Measurements from ENCODE around the gene CSAD. TPM values are rescaled to one million over a fixed set of nuclear protein-coding genes. Genes with fewer than 3 reads are reported as not detected.
A peak's percentile ranks its signal among the peaks of the same experiment; 100 is the strongest.

Gene CSAD
- total and polyA plus RNA-seq, 2 of the 13 experiments (the other 11 are each of a cell fraction or from before 2014, with no cell fraction given): 7.2 to 23.5 TPM

- H3K4me3 ChIP-seq (replicated peaks in 1 of 3; ENCODE audit: insufficient read depth in 1 of 3, low read depth in 2 of 3, low read length in 3 of 3): peak overlapping the region in 2 of 3 experiments; percentile 75 to 89; a peak in 4 of 6 replicates
- H3K36me3 ChIP-seq (replicated peaks in 1 of 2; ENCODE audit: control insufficient read depth in 1 of 2, insufficient read depth in 2 of 2, low read length in 2 of 2): no peaks in the 10 kb centered on the region; a peak in 1 of 5 replicates
- no peaks in the 10 kb centered on the region for H4K20me1 ChIP-seq (ENCODE audit: insufficient read depth, low read length)
- intact Hi-C loops (cut with micrococcal nuclease; ENCODE audit: unreplicated experiment) (no loop called here), in situ Hi-C loops (cut with HindIII; ENCODE audit: extremely low pct_ligation_motif_present, low pct_unique_long_range_greater_than_20kb) (loop anchor here (5.0 kb wide), 1 partner anchor 49 kb away; the partner anchor contains the start of gene ESPL1)
- ChIA-PET POLR2A (interaction anchor here (1.9 to 3.7 kb wide), 3 partner anchors 34 to 77 kb away, joined by 8 to 17 read pairs (median 9); partner anchors contain the start of genes CSAD, PFDN5 and ZNF740), CTCF (ENCODE audit: low intra/inter-chr PET ratio, low total read pairs) (no interaction called here)
- no peak overlapping the region for H2AFZ ChIP-seq (ENCODE audit: low read length)
- peak overlapping the region; percentile 100 for H3K4me2 ChIP-seq (ENCODE audit: low read depth, low read length)
- H3K9me3 ChIP-seq (ENCODE audit: low read length): no peaks in the 10 kb centered on the region
- no peaks in the 10 kb centered on the region for H3K79me2 ChIP-seq (ENCODE audit: insufficient read depth, low read length)
- ATAC-seq (no peak), DNase-seq (ENCODE audit: low spot score) (no peak), FAIRE-seq (no peak)
- no peak overlapping the region; the same call in 1 of the 2 replicates for H3K9ac ChIP-seq (ENCODE audit: insufficient read depth, low read depth, low read length)
- H3K4me1 ChIP-seq (ENCODE audit: insufficient read depth, low read length): peaks cover 57% of the 10 kb centered on the region
- TF ChIP-seq PCBP1 (IDR thresholded peaks at IDR 0.05; ENCODE audit: borderline replicate concordance, low read depth, low read length) (no peak), HOXA7 (CRISPR knock-in tag; IDR thresholded peaks at IDR 0.05) (no peak), ZNF883 (CRISPR knock-in tag; IDR thresholded peaks at IDR 0.05; ENCODE audit: not compliant biosample characterization) (no peak), MTF2 (CRISPR knock-in tag; IDR thresholded peaks at IDR 0.05; ENCODE audit: borderline replicate concordance) (no peak), SMAD1 (CRISPR knock-in tag; IDR thresholded peaks at IDR 0.05; ENCODE audit: borderline replicate concordance, low read depth) (no peak), FOXA3 (CRISPR knock-in tag; IDR thresholded peaks at IDR 0.05) (no peak), SRSF9 (IDR thresholded peaks at IDR 0.05; ENCODE audit: borderline replicate concordance, insufficient read depth, low read depth, low read length, poor library complexity, severe bottlenecking) (no peak), SMYD3 (CRISPR knock-in tag; IDR thresholded peaks at IDR 0.05) (no peak), TOPORS (CRISPR knock-in tag; IDR thresholded peaks at IDR 0.05) (no peak), CBFB (CRISPR knock-in tag; IDR thresholded peaks at IDR 0.05) (no peak), ZNF264 (CRISPR knock-in tag; IDR thresholded peaks at IDR 0.05) (no peak), XRCC5 (optimal IDR thresholded peaks at IDR 0.05; ENCODE audit: low read length) (no peak), ZNF547 (CRISPR knock-in tag; IDR thresholded peaks at IDR 0.05) (no peak), ZFP36 (IDR thresholded peaks at IDR 0.05; ENCODE audit: borderline replicate concordance, low read depth, low read length, partially characterized antibody) (no peak), HOXA5 (CRISPR knock-in tag; IDR thresholded peaks at IDR 0.05) (no peak), ZNF614 (CRISPR knock-in tag; IDR thresholded peaks at IDR 0.05; ENCODE audit: borderline replicate concordance) (no peak)
- TF ChIP-seq, protein P1, sequence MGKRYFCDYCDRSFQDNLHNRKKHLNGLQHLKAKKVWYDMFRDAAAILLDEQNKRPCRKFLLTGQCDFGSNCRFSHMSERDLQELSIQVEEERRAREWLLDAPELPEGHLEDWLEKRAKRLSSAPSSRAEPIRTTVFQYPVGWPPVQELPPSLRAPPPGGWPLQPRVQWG (CRISPR knock-in tag; IDR thresholded peaks at IDR 0.05; ENCODE audit: borderline replicate concordance, low read depth): no peak
- TF ChIP-seq, protein P2, sequence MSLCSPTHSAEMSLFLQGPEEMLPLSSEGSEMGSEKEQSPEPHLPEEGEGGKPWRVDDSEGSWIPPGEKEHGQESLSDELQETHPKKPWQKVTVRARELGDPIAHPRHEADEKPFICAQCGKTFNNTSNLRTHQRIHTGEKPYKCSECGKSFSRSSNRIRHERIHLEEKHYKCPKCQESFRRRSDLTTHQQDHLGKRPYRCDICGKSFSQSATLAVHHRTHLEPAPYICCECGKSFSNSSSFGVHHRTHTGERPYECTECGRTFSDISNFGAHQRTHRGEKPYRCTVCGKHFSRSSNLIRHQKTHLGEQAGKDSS (CRISPR knock-in tag; IDR thresholded peaks at IDR 0.05; ENCODE audit: borderline replicate concordance, low read depth): no peak
- BruUV-seq (replicated peaks): no TSS peak
- H3K27me3 ChIP-seq (ENCODE audit: control insufficient read depth in 1 of 2, insufficient read depth in 2 of 2, low read length in 2 of 2): peaks cover 0 to 8% of the 10 kb centered on the region in 2 experiments; a peak in 3 of 5 replicates
- H3K27ac ChIP-seq (ENCODE audit: extremely low read length, insufficient read depth, low read length): no peak overlapping the region
- WGBS (ENCODE audit: low lambda C conversion rate): 59% methylated on average over 29 of the region's 30 CpGs
These were observed 38.0 kb upstream of the CSAD start for GRCh38 chr12:53218551-53219291.

Measured in HepG2 (cell line).